Transverse colon (tissue), 3 donors: ENCODE results near the gene ANO7.

Source experiments
- CTCF ChIP-seq, 5 experiments: fragments of 200-600 bp in 3 of 5; fragments of 450-650 bp in 2 of 5; sonication (generic) in 3 of 5; IDR thresholded peaks; 1 replicate in 2 of 5; 2 replicates in 3 of 5; pipeline ENCODE4 v1.5.1; 2016 to 2017; ENCODE audit warnings: antibody characterized with exemption in 5 of 5, inconsistent platforms in 3 of 5, mild to moderate bottlenecking in 2 of 5, moderate library complexity in 1 of 5
- POLR2A ChIP-seq: fragments of 450-650 bp; IDR thresholded peaks from one replicate; pipeline ENCODE4 v1.6.1; 2016; ENCODE audit warnings: antibody characterized with exemption, mild to moderate bottlenecking, moderate library complexity

- TF ChIP-seq CTCF (IDR thresholded peaks at IDR 0.05) (no peak), POLR2A (no peak)
Observed at GRCh38 chr2:241161646-241162281, 26.7 kb upstream of the ANO7 start.
